Measurements from ENCODE around the gene ASXL3.

- TF ChIP-seq, protein P1, sequence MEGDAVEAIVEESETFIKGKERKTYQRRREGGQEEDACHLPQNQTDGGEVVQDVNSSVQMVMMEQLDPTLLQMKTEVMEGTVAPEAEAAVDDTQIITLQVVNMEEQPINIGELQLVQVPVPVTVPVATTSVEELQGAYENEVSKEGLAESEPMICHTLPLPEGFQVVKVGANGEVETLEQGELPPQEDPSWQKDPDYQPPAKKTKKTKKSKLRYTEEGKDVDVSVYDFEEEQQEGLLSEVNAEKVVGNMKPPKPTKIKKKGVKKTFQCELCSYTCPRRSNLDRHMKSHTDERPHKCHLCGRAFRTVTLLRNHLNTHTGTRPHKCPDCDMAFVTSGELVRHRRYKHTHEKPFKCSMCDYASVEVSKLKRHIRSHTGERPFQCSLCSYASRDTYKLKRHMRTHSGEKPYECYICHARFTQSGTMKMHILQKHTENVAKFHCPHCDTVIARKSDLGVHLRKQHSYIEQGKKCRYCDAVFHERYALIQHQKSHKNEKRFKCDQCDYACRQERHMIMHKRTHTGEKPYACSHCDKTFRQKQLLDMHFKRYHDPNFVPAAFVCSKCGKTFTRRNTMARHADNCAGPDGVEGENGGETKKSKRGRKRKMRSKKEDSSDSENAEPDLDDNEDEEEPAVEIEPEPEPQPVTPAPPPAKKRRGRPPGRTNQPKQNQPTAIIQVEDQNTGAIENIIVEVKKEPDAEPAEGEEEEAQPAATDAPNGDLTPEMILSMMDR (IDR thresholded peaks at IDR 0.05; ENCODE audit: extremely low read depth in 1 of 2, insufficient read depth in 1 of 2, low read depth in 1 of 2, low read length in 2 of 2), result no peak
- no peak for TF ChIP-seq POLR2AphosphoS5 (IDR thresholded peaks at IDR 0.05; ENCODE audit: insufficient read depth, low read depth, low read length)
- TF ChIP-seq POLR2A (IDR thresholded peaks at IDR 0.05; ENCODE audit: low read depth, low read length), result no peak
- no peak for TF ChIP-seq EZH2 (IDR thresholded peaks at IDR 0.05; ENCODE audit: borderline replicate concordance, low read depth, low read length, severe bottlenecking)
- TF ChIP-seq JUN (IDR thresholded peaks at IDR 0.05; ENCODE audit: borderline replicate concordance, insufficient read depth, insufficient read length, low read depth), result no peak
- TF ChIP-seq MAX (IDR thresholded peaks at IDR 0.05; ENCODE audit: insufficient read depth, insufficient read length), result no peak
- TF ChIP-seq MYC (IDR thresholded peaks at IDR 0.05; ENCODE audit: low read depth, low read length), result no peak
- TF ChIP-seq GATA2 (IDR thresholded peaks at IDR 0.05; ENCODE audit: insufficient read depth, insufficient read length, low read depth, low read length), result no peak
Observed at GRCh38 chr18:33536904-33537303, 41.1 kb upstream of the ASXL3 start.
